Transverse colon (tissue), 4 donors: ENCODE results near the gene SSH2. TPM values are rescaled to one million over a fixed set of nuclear protein-coding genes. Genes with fewer than 3 reads are reported as not detected.

Source experiments
- DNase-seq: peaks from one replicate; pipeline ENCODE4 v3.0.0-alpha.2; 2019
- H3K27ac ChIP-seq, 4 donors: fragments of 200-600 bp; sonication (generic); 2 replicates each; pipeline ENCODE4 v1.5.1; 2016 to 2018; ENCODE audit warnings: inconsistent platforms in 4 of 4
- H3K27me3 ChIP-seq: fragments of 200-600 bp; sonication (generic); 2 replicates; pipeline ENCODE4 v1.5.1; 2017; ENCODE audit warnings: inconsistent platforms
- H3K36me3 ChIP-seq, 4 donors: fragments of 200-600 bp; sonication (generic); 2 replicates each; pipeline ENCODE4 v1.5.1; 2017 to 2019; ENCODE audit warnings: inconsistent platforms in 4 of 4
- H3K4me1 ChIP-seq, 4 donors: fragments of 200-600 bp; sonication (generic); 2 replicates each; pipeline ENCODE4 v1.5.1; 2017 to 2020; ENCODE audit warnings: inconsistent platforms in 4 of 4
- H3K4me3 ChIP-seq, 4 donors: fragments of 200-600 bp; sonication (generic); 1 replicate in 1 of 4; 2 replicates in 3 of 4; pipeline versions ENCODE4 v1.5.1 to v1.6.1; 2017 to 2019; ENCODE audit warnings: inconsistent platforms in 4 of 4
- H3K9me3 ChIP-seq, 2 donors: fragments of 200-600 bp; sonication (generic); 2 replicates each; pipeline ENCODE4 v1.5.1; 2017 to 2019; ENCODE audit warnings: inconsistent platforms in 2 of 2
- CTCF ChIP-seq, 5 experiments: fragments of 200-600 bp in 3 of 5; fragments of 450-650 bp in 2 of 5; sonication (generic) in 3 of 5; IDR thresholded peaks; 1 replicate in 2 of 5; 2 replicates in 3 of 5; pipeline ENCODE4 v1.5.1; 2016 to 2017; ENCODE audit warnings: antibody characterized with exemption in 5 of 5, inconsistent platforms in 3 of 5, mild to moderate bottlenecking in 2 of 5, moderate library complexity in 1 of 5
- EP300 ChIP-seq: sonication (generic); formaldehyde crosslinking; IDR thresholded peaks from one replicate; pipeline ENCODE4 v1.6.1; 2017; ENCODE audit warnings: antibody characterized with exemption, low read depth
- POLR2A ChIP-seq: fragments of 450-650 bp; IDR thresholded peaks from one replicate; pipeline ENCODE4 v1.6.1; 2016; ENCODE audit warnings: antibody characterized with exemption, mild to moderate bottlenecking, moderate library complexity
- POLR2AphosphoS5 ChIP-seq, 3 donors: sonication (generic); formaldehyde crosslinking; IDR thresholded peaks; one replicate each; pipeline ENCODE4 v1.6.1; 2016; ENCODE audit warnings: antibody characterized with exemption in 3 of 3
- WGBS, 2 donors: methylation state at CpG; one replicate each; pipeline ENCODE4 v1.1.5; 2018; ENCODE audit warnings: low coverage in 1 of 2; 5-methylcytosine and 5-hydroxymethylcytosine counted together
- in situ Hi-C, 4 donors: fragments of 200-750 bp; cut with MboI; loops; one replicate each; pipeline versions ENCODE4 v1.15.0 to v1.15.1; 2017; ENCODE audit warnings: low sequenced_read_pairs in 3 of 4, low pct_ligation_motif_present in 1 of 4, low pct_unique_long_range_greater_than_20kb in 1 of 4
- intact Hi-C: fragments of 100-400 bp; cut with DNase I; formaldehyde crosslinking; loops from one replicate; pipeline ENCODE4 v1.15.1; 2023; ENCODE audit warnings: low total_unique reads
- total RNA-seq, 4 donors: library from RNA; depleted of rRNA; stranded (reverse); fragments of >200 nt; gene quantifications; one replicate each; pipeline ENCODE4 v1.1.0, GENCODE V29; 2016

The SSH2 gene
- total RNA-seq, 4 donors from 2014 or later: 15.3 to 99.9 (median 46.0) TPM

- no peaks in the 10 kb centered on the region for H3K36me3 ChIP-seq
- 60 to 81% methylated on average over 2 of the region's 2 CpGs for whole genome bisulfite sequencing, 2 donors
- TF ChIP-seq POLR2A (no peak), CTCF (IDR thresholded peaks at IDR 0.05) (no peak), EP300 (no peak), POLR2AphosphoS5 (IDR thresholded peaks at IDR 0.05) (no peak)
- peaks cover 0 to 9% (median 1%) of the 10 kb centered on the region in 4 donors for H3K4me1 ChIP-seq
- no peak overlapping the region for H3K27ac ChIP-seq
- H3K4me3 ChIP-seq: no peak overlapping the region
- DNase-seq: no peak
- no peaks in the 10 kb centered on the region for H3K9me3 ChIP-seq
- in situ Hi-C loops (no loop called here), intact Hi-C loops (no loop called here)
- H3K27me3 ChIP-seq: no peaks in the 10 kb centered on the region
Measured at GRCh38 chr17:29914819-29915537, 15.1 kb downstream of the SSH2 start.

GRCh38 chr17:29911641-29912177 lies 18.3 kb downstream of the SSH2 start:
- Histone ChIP-seq H3K36me3 (no peaks in the 10 kb centered on the region), H3K27ac (no peak overlapping the region), H3K4me1 (no peaks in the 10 kb centered on the region), H3K4me3 (no peak overlapping the region), H3K27me3 (no peaks in the 10 kb centered on the region), H3K9me3 (no peaks in the 10 kb centered on the region)
- TF ChIP-seq POLR2A: no peak
- no peak for TF ChIP-seq POLR2AphosphoS5 (IDR thresholded peaks at IDR 0.05)
- no peak for TF ChIP-seq CTCF (IDR thresholded peaks at IDR 0.05)
- no peak for TF ChIP-seq EP300
- intact Hi-C loops (no loop called here), in situ Hi-C loops (no loop called here)
- no peak for DNase-seq

- WGBS, 2 donors: 82 to 86% methylated on average over 6 of the region's 6 CpGs
- DNase-seq: no peak
- no peaks in the 10 kb centered on the region for H3K9me3 ChIP-seq
- no peaks in the 10 kb centered on the region for H3K27me3 ChIP-seq
- no peak overlapping the region for H3K4me3 ChIP-seq
- intact Hi-C loops: no loop called here
- TF ChIP-seq CTCF (IDR thresholded peaks at IDR 0.05) (no peak), EP300 (no peak), POLR2A (no peak)
- no peaks in the 10 kb centered on the region for H3K4me1 ChIP-seq
- H3K36me3 ChIP-seq: no peaks in the 10 kb centered on the region
- in situ Hi-C loops: no loop called here
- H3K27ac ChIP-seq: no peak overlapping the region
Measured at GRCh38 chr17:29909236-29910003, 20.6 kb downstream of the SSH2 start.

GRCh38 chr17:29906969-29907368 lies 23.1 kb downstream of the SSH2 start:
- no peaks in the 10 kb centered on the region for H3K36me3 ChIP-seq
- H3K4me1 ChIP-seq: no peaks in the 10 kb centered on the region
- no peaks in the 10 kb centered on the region for H3K9me3 ChIP-seq
- no peak overlapping the region for H3K27ac ChIP-seq
- 96 to 97% methylated on average over 2 of the region's 2 CpGs for WGBS, 2 donors
- H3K4me3 ChIP-seq: no peak overlapping the region
- intact Hi-C loops: no loop called here
- no peaks in the 10 kb centered on the region for H3K27me3 ChIP-seq
- no peak for DNase-seq
- TF ChIP-seq CTCF (IDR thresholded peaks at IDR 0.05) (no peak), POLR2A (no peak), POLR2AphosphoS5 (IDR thresholded peaks at IDR 0.05) (no peak), EP300 (no peak)
- in situ Hi-C loops: no loop called here
